ENCODE results near the gene MRPL2. TPM values are rescaled to one million over a fixed set of nuclear protein-coding genes. Genes with fewer than 3 reads are reported as not detected.

MRPL2 gene
- total and polyA plus RNA-seq, 2 donors (not counting 1 experiment from before 2014, with no cell fraction given) = 45.6 to 52.8 TPM

- Mint-ChIP-seq H3K9me3 (ENCODE audit: insufficient read depth) (no peaks in the 10 kb centered on the region), H3K27ac (peak overlapping the region; percentile 21), H3K4me1 (peaks cover 34% of the 10 kb centered on the region), H3K27me3 (no peaks in the 10 kb centered on the region), H3K4me3 (no peak overlapping the region)
- ChIA-PET CTCF (interaction anchor here (0.6 to 3.5 kb wide), 6 partner anchors 10 to 497 kb away, joined by 3 to 19 read pairs (median 3); no protein-coding TSS in a partner anchor), POLR2A (no interaction called here)
- Histone ChIP-seq H3K4me1 (ENCODE audit: control insufficient read depth in 2 of 2, insufficient read depth in 2 of 2, low read length in 2 of 2) (peaks cover 10 to 21% of the 10 kb centered on the region in 2 donors), H3K9me3 (ENCODE audit: control extremely low read depth in 1 of 3, control insufficient read depth in 2 of 3, insufficient read depth in 1 of 3, low read length in 2 of 3) (no peaks in the 10 kb centered on the region), H3K27ac (ENCODE audit: low read length in 2 of 2) (peak overlapping the region in 1 of 2 donors; percentile 40), H4K20me1 (ENCODE audit: control insufficient read depth, insufficient read depth, low read length, poor library complexity, severe bottlenecking) (peaks cover under 1% of the 10 kb centered on the region), H3K27me3 (replicated peaks in 1 of 4; ENCODE audit: control extremely low read depth in 1 of 4, control insufficient read depth in 3 of 4, insufficient read depth in 4 of 4, low read length in 3 of 4) (no peaks in the 10 kb centered on the region), H2AFZ (ENCODE audit: insufficient read depth, low read depth, low read length, poor library complexity, severe bottlenecking) (no peak overlapping the region), H3K4me2 (replicated peaks; ENCODE audit: low read depth, low read length, poor library complexity, severe bottlenecking) (no peak overlapping the region), H3K4me3 (ENCODE audit: control extremely low read depth in 1 of 5, extremely low read depth in 1 of 5, insufficient read depth in 1 of 5, low read depth in 2 of 5, low read length in 4 of 5) (no peak overlapping the region), H3K79me2 (ENCODE audit: control insufficient read depth, insufficient read depth, low read length) (peaks cover 52% of the 10 kb centered on the region), H3K36me3 (replicated peaks in 1 of 2; ENCODE audit: control extremely low read depth in 1 of 2, control insufficient read depth in 1 of 2, extremely low read depth in 1 of 2, insufficient read depth in 2 of 2, low read length in 1 of 2) (peaks cover 1 to 55% of the 10 kb centered on the region in 2 experiments), H3K9ac (ENCODE audit: low read length) (no peak overlapping the region)
- 86% methylated on average over 4 of the region's 6 CpGs for WGBS (ENCODE audit: insufficient coverage)
- ATAC-seq (ENCODE audit: low read depth) = no peak
- DNase-seq = peak; percentile 41
- no peak for TF ChIP-seq EZH2 (IDR thresholded peaks at IDR 0.05; ENCODE audit: borderline replicate concordance, insufficient read depth, low read depth, low read length, poor library complexity, severe bottlenecking)
- TF ChIP-seq CTCF (IDR thresholded peaks at IDR 0.05) = peak; percentile 48
- intact Hi-C loops (cut with micrococcal nuclease) = loop anchor here (5.0 kb wide), 1 partner anchor 133 kb away; no protein-coding TSS in a partner anchor
Measured at GRCh38 chr6:43009124-43009523, 50.1 kb downstream of the MRPL2 start.

- Histone ChIP-seq H3K79me2 (ENCODE audit: control insufficient read depth, insufficient read depth, low read length) (peaks cover 38% of the 10 kb centered on the region), H3K4me3 (ENCODE audit: control extremely low read depth in 1 of 5, extremely low read depth in 1 of 5, insufficient read depth in 1 of 5, low read depth in 2 of 5, low read length in 4 of 5) (no peak overlapping the region), H3K9ac (ENCODE audit: low read length) (no peak overlapping the region), H3K27ac (ENCODE audit: low read length in 2 of 2) (no peak overlapping the region), H3K4me2 (replicated peaks; ENCODE audit: low read depth, low read length, poor library complexity, severe bottlenecking) (no peak overlapping the region), H3K27me3 (replicated peaks in 1 of 4; ENCODE audit: control extremely low read depth in 1 of 4, control insufficient read depth in 3 of 4, insufficient read depth in 4 of 4, low read length in 3 of 4) (no peaks in the 10 kb centered on the region), H3K4me1 (ENCODE audit: control insufficient read depth in 2 of 2, insufficient read depth in 2 of 2, low read length in 2 of 2) (peaks cover 0 to 10% of the 10 kb centered on the region in 2 donors), H3K9me3 (ENCODE audit: control extremely low read depth in 1 of 3, control insufficient read depth in 2 of 3, insufficient read depth in 1 of 3, low read length in 2 of 3) (no peaks in the 10 kb centered on the region), H4K20me1 (ENCODE audit: control insufficient read depth, insufficient read depth, low read length, poor library complexity, severe bottlenecking) (no peaks in the 10 kb centered on the region), H3K36me3 (replicated peaks in 1 of 2; ENCODE audit: control extremely low read depth in 1 of 2, control insufficient read depth in 1 of 2, extremely low read depth in 1 of 2, insufficient read depth in 2 of 2, low read length in 1 of 2) (peaks cover 1 to 54% of the 10 kb centered on the region in 2 experiments), H2AFZ (ENCODE audit: insufficient read depth, low read depth, low read length, poor library complexity, severe bottlenecking) (no peak overlapping the region)
- Mint-ChIP-seq H3K27me3 (no peaks in the 10 kb centered on the region), H3K9me3 (ENCODE audit: insufficient read depth) (no peaks in the 10 kb centered on the region), H3K4me1 (peaks cover 14% of the 10 kb centered on the region), H3K4me3 (no peak overlapping the region), H3K27ac (no peak overlapping the region)
- DNase-seq (no peak), ATAC-seq (ENCODE audit: low read depth) (no peak)
- TF ChIP-seq EZH2 (IDR thresholded peaks at IDR 0.05; ENCODE audit: borderline replicate concordance, insufficient read depth, low read depth, low read length, poor library complexity, severe bottlenecking) (no peak), CTCF (IDR thresholded peaks at IDR 0.05) (no peak)
- ChIA-PET CTCF (interaction anchor here (1.0 kb wide), 1 partner anchor 136 kb away, joined by 3 read pairs; no protein-coding TSS in a partner anchor), POLR2A (interaction anchor here (0.6 kb wide), 1 partner anchor 8 kb away, joined by 8 read pairs; no protein-coding TSS in a partner anchor)
- intact Hi-C loops (cut with micrococcal nuclease) = loop anchor here (5.0 kb wide), 1 partner anchor 135 kb away; no protein-coding TSS in a partner anchor
- 97% methylated on average over 9 of the region's 9 CpGs for WGBS (ENCODE audit: insufficient coverage)
Measured at GRCh38 chr6:43007126-43007525, 52.1 kb downstream of the MRPL2 start.

All from B cell (primary cell).